GM19328 (cell line): Measurements from ENCODE around the gene MAN1C1.

ENCODE experiments used
- ATAC-seq: cut with Tn5 transposase; IDR thresholded peaks from one replicate; pipeline ENCODE4 v1.9.1; 2021; ENCODE audit warnings: mild to moderate bottlenecking, moderate library complexity; ENCODE audit not compliant: unreplicated experiment

Gene MAN1C1

DNA sequence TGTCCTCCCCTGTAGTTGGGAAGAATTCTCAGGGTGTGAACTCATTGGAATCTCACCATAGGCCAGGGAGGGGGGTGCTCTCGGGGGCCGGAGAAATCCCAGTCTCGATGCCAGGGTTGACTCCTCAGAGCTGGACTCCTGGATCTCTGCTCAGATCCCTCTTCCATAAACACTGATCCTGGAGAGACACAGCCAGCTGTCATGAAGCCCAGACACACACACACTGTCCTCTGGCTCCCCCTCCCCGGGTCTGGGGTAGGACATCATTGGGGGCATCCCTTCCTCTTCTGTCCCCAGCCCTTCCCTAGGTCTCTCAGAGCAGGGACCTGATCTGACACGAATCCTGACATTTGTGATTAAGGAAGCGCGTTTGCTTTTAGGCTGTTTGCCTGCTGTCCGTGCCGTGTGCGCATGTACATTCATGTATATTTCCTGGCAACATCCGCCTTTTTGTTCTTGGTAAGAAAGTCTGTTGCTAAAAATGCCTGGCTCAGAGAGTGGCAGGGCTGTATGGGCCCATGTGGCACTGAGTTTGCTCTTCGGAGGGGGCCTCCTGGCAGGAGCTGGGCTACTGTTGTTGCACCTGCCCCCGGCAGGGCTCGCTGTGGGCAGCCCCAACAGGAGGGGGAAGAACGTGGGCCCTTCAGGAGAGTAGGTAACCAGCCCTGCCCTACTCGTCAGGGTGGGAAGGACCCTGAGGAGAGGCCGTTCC lies 138.0 kb downstream of the MAN1C1 start:
- no peak for ATAC-seq

- ATAC-seq, result no peak
These were observed 139.0 kb downstream of the MAN1C1 start for GRCh38 chr1:25755475-25756125.

- no peak for ATAC-seq
These were observed 139.6 kb downstream of the MAN1C1 start for GRCh38 chr1:25756215-25756614.

DNA sequence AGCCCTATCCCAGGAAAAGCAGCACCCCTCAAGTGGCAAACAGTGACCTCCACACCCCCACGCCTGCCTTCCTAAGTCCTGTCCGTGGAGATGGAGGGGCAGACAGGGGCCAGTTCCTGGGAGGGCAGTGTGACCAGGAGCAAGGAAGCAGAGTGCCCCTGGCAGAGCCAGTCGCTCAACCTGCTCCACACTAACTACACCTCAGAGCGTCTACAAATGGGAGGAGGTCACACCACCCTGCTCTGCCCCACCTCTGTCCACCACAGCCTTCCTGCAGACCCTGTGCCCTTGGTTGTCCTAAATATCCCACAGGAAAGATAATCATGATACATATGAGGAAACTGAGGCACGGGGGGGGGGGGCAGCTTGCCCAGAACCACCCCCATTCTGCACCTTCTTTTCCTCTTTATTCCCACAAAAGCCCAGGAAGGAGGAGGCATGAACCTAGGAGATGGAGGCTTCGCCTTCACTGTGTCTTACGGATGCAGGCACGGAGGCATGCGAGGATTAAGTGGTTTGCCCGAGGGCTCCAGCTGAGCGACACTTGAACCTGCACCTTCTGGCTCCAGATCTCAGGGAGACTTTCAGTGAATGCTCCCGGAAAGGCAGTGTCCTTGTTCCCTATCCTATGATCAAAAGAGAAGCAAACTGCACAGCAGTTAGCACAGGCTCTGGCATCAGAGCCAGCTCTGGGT lies 140.7 kb downstream of the MAN1C1 start:
- no peak for ATAC-seq

GRCh38 chr1:25757846-25758185 lies 141.2 kb downstream of the MAN1C1 start:
- ATAC-seq, result no peak

DNA sequence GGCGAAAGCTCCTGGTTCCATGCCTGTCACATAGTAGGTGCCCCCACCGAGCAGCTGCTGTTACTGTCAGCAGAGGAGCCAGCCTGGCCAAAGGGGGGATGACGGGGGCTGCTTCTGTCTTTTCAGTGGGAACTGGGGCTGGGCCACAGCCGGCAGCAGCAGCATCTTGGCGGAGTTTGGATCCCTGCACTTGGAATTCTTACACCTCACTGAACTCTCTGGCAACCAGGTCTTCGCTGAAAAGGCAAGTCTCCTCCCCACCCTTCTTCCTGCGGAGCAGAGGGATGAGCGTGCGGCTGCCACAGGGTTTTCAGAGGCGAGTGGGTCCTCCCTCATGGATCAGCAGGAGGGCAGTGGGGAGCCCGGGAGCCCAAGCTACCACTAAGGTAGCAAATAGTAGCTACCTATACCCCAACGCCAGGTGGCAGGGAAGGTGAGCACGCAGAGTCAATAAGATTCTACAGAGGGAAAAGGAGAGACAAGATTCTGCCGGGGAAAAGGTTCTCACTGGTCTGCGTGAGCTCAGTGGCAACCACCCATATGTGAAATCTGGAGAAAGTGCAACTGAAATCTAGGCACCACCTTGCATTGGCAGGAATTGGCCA lies 142.0 kb downstream of the MAN1C1 start:
- ATAC-seq, result no peak

DNA sequence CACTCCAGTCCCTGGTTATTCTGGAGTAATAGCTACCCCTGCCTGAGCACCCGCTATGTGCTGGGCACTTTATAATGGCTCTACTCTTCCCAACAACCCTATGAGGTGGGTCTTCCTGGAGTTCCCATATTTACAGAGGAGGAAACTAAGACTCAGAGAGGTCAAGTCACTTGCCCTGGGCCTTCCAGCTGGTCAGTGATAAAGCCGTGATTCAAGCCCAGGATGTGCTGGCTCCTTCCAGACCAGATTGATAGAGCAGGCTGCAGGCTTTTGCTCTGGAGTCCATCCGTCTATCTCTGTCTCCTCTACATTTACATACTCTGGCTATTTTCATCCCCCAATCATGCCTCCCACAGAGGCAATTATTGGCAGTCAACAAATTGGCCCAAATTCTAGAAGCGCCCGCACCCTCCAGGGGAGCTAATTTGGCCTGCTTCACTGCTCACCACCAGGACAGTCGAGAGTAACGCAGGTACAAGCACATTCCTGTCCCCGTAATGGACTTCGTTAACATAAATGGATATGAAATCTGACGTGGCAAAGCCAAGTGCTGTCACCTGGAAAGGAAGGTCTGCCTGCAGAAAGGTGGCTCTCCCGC lies 143.6 kb downstream of the MAN1C1 start:
- no peak for ATAC-seq

- ATAC-seq, result no peak
These were observed 144.3 kb downstream of the MAN1C1 start for GRCh38 chr1:25760871-25761270.

GRCh38 chr1:25763493-25763892 lies 146.9 kb downstream of the MAN1C1 start:
- ATAC-seq, result no peak

GRCh38 chr1:25765136-25765922 lies 148.7 kb downstream of the MAN1C1 start:
- ATAC-seq, result no peak

DNA sequence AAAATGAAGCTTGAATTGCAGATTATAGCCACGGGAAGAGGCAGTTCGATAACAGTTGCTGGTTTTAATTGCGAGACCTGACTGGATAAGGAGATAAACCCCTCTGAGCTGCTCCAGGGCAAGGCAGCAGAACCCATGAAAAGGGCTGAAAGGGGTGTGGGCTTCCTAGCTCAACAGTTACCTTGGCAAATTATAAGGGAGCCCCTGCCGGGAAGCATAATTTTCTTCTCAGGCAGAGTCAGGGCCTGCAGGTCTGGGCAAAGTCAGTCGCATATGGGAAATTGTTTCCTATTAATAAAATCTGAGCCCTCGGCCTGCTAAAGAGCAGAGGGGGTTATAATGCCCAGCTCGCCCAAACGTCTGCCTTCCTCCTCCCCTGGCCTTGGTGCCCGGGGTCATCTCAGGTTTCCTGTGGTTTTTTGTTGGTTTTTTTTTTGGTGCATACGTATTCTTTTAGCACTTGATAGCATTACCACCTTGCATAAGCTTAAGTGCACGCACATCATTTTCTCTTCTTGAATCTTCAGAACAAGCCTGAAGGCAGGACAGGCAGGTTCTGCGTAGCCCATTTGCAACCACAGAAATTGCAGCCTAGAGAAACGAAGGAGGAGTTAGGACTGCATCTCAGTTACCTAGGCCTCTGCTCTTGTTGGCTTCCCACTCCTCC lies 149.5 kb downstream of the MAN1C1 start:
- ATAC-seq, result no peak

DNA sequence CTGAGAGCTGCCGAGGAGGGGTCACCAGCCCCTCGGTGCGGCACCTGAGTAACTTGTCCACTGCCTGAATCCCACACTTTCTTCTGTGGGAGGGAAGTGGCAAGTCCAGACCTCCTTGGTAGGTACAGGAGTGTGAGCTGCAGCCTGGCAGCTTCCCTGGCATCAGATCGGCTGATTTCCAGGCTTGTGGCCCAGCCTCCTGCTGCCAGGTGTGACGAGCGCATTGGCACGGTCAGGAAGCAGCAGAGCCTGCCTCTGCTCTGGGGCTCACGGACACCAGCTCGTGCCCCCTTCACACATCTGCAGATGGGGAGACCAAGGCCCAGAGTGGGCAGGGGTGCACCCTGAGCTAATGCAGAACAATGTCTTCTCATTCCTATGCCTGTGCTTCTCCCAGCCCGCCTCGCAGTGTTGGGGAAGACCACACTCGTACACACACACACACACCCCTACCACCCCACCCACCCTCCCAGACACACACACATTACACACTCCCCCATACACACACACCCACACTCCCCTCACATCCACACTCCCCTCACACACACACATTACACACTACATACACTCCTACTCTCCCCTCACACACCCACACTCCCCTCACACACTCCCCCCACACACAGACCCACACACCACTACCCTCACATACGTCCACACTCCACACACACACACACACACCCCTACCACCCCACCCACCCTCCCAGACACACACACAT lies 150.3 kb downstream of the MAN1C1 start:
- ATAC-seq, result no peak

- ATAC-seq, result no peak
These were observed 150.8 kb downstream of the MAN1C1 start for GRCh38 chr1:25767437-25767770.

DNA sequence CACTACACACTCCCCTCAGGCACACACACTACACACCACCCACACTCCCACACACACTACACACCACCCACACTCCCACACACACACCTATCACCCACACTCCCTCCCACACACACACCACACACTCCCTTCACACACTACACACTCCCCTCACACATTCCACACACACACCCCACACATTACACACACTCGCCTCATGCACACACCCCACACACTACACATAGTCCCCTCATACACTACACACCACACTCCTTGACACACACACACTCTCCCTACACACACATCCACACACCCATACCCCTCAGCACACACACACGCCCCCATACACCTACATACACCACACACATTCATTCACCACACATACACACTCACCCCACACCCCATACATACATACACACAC lies 152.4 kb downstream of the MAN1C1 start:
- no peak for ATAC-seq

DNA sequence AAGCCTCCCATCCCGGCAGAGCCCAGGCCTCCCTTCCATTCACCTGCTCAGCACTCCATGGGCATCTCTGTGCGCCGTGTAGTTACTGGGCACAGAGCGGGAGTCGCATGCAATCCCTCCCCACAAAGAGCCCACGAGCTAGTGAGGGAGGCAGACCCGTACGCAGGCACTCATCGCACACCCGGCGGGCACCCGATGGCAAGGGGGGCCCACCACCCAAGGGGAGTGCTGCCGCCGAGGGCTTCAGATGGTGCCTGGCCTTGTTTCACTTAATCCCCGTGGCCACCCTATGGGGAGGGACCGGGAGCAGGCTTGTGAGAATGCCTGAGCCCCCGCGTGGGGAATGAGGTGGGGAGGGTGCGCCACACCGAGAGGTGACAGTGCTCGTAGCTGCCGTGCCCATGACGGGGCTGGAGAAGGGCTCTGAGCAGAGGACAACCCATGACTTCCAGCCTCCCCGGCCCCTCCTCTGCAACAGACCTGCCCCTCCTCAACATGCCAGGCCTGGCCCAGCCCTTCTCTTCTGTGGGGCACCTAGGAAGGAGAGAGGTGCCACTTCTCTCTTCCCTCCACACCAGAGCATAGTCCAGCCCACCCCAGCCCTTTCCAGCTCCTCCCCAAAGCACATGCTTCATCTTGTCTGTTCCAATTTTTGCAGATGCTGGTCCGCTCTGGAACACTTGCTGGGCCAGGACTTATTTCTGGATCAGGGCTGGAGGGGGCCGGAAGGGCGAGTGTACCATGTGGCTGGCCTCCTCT lies 153.2 kb downstream of the MAN1C1 start:
- ATAC-seq, result no peak

DNA sequence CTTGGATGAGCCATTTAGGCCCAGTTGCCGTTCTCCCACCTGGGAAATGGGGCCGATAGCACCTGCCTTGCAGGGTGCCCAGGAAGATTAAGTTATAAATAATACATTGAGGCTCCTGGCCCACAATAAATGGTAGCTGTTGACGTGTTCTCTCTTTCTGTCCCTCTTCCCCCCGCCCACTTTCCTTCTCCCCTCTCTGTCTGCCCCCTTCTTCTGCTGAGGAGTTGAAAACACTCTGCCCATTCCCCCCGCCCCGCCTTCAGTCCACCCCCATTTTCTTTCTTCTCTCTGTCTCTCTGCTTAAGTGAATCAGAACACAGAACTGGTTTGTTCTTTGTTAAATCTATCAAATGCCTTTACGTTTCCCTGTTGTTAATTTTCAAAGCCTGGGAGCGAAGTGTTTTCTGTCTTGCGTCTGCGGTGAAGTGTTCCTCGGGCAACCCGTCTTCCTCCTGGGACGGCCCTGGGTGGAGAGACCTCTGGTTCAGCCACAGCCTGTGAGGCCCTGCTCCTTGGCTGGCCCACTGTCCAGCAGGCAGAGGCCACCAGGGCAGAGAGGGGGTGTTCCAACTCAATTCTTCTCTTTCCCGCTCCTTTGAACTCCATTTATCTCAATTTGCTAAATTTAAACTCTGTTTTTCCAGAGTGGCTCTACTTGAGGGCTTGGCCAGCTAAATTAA lies 154.1 kb downstream of the MAN1C1 start:
- no peak for ATAC-seq

DNA sequence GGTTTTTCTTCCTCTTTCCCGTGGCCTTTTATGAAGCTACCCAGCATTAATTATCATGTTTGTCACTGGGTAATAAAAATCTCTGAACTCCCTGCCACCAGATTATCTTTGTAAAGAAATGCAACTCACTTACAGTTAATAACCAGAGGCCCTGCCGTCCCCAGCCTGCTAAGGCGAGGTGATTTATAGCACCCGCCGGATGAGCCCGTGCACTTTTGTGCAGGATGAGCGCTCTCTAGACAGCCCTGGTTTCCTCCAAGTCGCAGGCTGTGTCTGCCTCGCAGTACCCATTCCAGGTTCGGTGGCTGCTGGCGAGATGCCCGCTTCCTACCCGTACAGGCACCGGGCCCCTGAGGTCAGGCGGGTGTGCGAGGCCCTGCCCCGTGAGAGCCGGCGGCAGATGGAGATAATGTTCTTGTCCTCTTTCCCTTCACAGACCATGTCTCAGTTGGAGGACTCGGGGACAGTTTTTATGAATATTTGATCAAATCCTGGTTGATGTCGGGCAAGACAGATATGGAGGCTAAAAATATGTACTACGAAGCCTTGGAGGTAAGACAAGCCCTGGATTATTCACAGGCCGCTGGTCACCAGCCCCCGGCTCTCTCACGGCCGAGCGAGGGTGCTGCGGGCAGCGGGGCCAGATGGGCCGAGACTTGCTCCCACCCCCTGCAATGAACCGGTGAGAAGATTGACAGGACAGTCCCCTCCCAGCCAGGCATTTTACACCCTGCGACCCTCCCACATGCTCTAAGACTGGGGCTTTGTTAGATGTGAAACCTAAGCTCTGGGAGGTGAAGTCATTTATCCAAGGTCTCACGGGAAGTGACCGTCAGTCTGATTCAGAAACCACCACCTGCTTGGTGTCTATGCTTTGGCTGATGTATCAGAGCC lies 154.9 kb downstream of the MAN1C1 start:
- no peak for ATAC-seq
